ENCODE data around the gene OR2T34.

DNA sequence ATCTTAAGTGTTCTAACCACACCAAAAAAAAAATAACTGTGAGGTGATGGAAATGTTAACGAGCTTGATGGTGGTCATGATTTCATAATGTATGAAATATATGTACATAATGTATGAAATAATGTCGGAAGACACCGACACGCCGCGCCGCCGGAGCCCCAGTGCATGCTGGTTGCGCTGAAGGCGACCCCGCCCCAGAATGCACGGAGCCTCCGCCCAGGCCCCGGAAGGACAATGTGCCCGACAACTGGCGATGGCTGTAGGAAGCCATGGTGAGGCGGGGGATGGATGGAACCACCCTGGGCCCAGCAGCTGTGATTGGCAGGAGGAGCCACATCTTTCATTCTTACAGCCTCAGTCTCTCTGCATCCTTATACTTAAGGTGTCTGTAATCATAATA is 15.5 kb upstream of the OR2T34 start:
- TF ChIP-seq, protein P1, sequence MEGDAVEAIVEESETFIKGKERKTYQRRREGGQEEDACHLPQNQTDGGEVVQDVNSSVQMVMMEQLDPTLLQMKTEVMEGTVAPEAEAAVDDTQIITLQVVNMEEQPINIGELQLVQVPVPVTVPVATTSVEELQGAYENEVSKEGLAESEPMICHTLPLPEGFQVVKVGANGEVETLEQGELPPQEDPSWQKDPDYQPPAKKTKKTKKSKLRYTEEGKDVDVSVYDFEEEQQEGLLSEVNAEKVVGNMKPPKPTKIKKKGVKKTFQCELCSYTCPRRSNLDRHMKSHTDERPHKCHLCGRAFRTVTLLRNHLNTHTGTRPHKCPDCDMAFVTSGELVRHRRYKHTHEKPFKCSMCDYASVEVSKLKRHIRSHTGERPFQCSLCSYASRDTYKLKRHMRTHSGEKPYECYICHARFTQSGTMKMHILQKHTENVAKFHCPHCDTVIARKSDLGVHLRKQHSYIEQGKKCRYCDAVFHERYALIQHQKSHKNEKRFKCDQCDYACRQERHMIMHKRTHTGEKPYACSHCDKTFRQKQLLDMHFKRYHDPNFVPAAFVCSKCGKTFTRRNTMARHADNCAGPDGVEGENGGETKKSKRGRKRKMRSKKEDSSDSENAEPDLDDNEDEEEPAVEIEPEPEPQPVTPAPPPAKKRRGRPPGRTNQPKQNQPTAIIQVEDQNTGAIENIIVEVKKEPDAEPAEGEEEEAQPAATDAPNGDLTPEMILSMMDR (IDR thresholded peaks at IDR 0.05; ENCODE audit: low read depth, low read length): no peak
- TF ChIP-seq POLR2A (IDR thresholded peaks at IDR 0.05; ENCODE audit: extremely low read depth, insufficient read length): no peak

Data from NB4 (cell line).